Measurements from ENCODE around the gene TUBB. TPM values are rescaled to one million over a fixed set of nuclear protein-coding genes. Genes with fewer than 3 reads are reported as not detected.
"Not testable (repeated sequence)": the region's sequence is repeated elsewhere in the genome, so short reads cannot be mapped to it uniquely, and the experiment has no call there.

TUBB gene
- total RNA-seq, 4 donors from 2014 or later, result 69.9 to 188 (median 95.6) TPM

DNA sequence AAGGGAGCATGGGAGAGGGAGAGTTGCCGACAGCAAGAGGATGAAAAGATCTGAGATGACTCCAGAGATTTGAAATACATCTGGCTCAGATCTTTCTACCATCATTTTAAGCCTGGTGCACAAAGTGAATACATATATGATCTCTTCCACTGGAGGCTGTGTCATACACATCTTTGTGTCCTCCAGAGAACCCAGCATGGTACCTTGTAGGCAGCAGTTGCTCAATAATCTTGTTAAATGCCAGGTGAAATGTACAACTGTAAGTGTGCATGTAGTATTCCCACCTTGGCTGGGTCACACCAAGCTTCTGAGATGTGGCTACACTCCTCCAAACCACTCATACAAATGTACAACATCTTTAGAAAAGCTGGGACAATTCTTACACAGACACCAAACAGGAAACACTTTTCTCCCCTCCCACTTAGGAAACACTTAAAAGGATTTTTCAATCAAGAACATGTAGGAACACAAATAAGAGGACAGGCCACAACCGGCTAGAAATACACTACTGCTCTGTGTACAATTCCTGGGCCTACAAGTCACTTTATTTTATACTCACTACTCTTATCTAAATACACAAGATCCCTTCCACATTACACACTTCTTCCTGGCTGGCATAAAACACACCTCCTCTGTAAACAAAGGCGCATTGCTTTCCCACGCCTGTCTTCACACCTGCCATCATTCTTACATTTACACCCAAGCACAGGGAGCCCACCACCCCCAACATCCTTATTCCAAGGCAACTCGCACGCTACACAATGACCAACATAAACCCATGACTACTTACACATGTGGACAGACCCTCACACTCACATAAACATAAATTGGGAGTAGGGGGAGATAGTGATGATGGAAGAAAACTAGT lies 28.0 kb downstream of the TUBB start:
- Histone ChIP-seq H3K36me3 (no peaks in the 10 kb centered on the region), H3K4me3 (no peak overlapping the region), H3K27me3 (no peaks in the 10 kb centered on the region), H3K9me3 (no peaks in the 10 kb centered on the region), H3K4me1 (peaks cover 0 to 52% (median 0%) of the 10 kb centered on the region in 4 donors), H3K27ac (peak overlapping the region in 3 of 4 donors; percentile 39 to 86 (median 66))
- no peak for TF ChIP-seq POLR2A (IDR thresholded peaks at IDR 0.05)
- TF ChIP-seq, protein P1, sequence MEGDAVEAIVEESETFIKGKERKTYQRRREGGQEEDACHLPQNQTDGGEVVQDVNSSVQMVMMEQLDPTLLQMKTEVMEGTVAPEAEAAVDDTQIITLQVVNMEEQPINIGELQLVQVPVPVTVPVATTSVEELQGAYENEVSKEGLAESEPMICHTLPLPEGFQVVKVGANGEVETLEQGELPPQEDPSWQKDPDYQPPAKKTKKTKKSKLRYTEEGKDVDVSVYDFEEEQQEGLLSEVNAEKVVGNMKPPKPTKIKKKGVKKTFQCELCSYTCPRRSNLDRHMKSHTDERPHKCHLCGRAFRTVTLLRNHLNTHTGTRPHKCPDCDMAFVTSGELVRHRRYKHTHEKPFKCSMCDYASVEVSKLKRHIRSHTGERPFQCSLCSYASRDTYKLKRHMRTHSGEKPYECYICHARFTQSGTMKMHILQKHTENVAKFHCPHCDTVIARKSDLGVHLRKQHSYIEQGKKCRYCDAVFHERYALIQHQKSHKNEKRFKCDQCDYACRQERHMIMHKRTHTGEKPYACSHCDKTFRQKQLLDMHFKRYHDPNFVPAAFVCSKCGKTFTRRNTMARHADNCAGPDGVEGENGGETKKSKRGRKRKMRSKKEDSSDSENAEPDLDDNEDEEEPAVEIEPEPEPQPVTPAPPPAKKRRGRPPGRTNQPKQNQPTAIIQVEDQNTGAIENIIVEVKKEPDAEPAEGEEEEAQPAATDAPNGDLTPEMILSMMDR (IDR thresholded peaks at IDR 0.05), result no peak
- DNase-seq, result no peak

DNA sequence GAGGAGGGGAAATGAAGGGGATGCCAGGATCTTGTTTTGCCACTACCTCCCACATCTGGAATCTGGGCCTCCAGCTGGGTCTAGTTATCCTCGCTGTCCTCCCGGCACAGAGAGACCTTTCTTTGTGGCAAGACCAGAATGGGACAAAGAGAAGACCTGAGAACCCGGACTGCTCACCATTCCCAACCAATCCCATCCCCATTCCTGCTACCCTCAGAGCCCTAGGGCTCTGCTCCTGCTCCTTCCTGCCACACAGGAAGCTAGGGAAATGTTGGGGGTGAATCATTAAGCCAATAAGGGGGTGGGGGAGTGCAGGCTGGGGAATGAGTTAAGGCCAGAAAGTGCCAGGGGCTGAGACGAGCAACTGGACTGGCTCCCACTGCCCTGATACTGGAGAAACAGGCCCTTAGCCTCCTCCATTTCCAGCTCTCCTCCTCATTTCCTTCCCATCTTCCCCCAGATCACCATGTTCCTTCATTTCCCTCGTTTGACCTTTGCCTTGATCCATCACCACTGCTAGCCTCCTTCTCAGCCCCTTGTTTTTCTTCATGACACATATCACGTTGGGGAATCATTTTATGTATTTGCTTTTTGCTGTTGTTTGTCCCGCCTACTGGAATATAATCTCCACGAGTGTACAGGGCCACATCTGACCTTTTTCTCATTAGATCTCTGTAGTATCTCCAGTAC lies 28.8 kb downstream of the TUBB start:
- Histone ChIP-seq H3K27ac (peak overlapping the region in 3 of 4 donors; percentile 39 to 86 (median 66)), H3K9me3 (no peaks in the 10 kb centered on the region), H3K4me1 (peaks cover 0 to 52% (median 0%) of the 10 kb centered on the region in 4 donors), H3K27me3 (no peaks in the 10 kb centered on the region), H3K4me3 (no peak overlapping the region), H3K36me3 (no peaks in the 10 kb centered on the region)
- TF ChIP-seq, protein P1 (IDR thresholded peaks at IDR 0.05), result no peak
- TF ChIP-seq POLR2A (IDR thresholded peaks at IDR 0.05), result no peak
- DNase-seq, result no peak

DNA sequence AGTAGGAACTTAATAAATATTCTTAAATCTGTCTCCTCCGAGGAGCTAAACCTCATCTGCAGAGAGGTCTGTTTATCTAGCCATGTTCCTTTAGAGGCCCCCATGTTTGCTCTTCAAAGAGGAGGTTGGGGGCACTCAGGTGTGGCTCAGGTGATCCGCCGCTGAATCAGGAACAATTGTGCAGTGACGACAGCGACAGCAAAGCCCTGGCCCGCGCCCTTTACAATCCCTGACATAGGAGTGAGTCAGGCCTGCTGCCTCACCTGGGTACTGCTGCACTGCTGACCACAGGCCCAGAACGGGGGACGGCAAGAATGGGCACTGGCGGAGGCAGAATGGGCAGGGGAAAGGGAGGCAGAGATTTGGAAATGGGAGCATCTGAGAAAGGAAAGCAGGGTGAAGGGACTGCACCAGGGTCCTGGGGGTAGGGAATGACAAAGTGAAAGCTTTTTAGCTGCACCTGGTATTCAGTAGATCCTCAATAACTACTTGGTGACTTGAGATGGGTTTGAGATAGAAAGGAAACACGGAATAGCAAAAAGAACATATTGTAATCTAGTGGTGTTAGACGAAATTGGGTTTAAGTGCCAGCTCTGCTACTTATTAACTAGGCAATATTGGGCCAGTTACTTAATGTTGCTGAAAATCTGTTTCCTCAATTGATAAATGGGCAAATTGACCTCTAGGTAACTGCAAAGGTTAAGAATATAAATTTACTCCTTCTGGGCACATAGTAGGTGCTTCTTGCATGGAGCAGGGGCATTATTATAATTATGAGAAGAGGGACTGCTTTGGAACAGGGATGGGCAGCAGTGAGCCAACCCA lies 29.6 kb downstream of the TUBB start:
- H3K27ac ChIP-seq, result peak overlapping the region in 3 of 4 donors; percentile 39 to 86 (median 66)
- DNase-seq, result peak in 2 of 3 donors; percentile 82 to 87
- TF ChIP-seq, protein P1 (IDR thresholded peaks at IDR 0.05), result peak in 3 of 6 experiments; percentile 37 to 41 (median 38)
- peak in 1 of 2 donors; percentile 70 for TF ChIP-seq POLR2A (IDR thresholded peaks at IDR 0.05)
- H3K36me3 ChIP-seq, result no peaks in the 10 kb centered on the region
- H3K9me3 ChIP-seq, result no peaks in the 10 kb centered on the region
- peaks cover 0 to 49% (median 0%) of the 10 kb centered on the region in 4 donors for H3K4me1 ChIP-seq
- no peaks in the 10 kb centered on the region for H3K27me3 ChIP-seq
- no peak overlapping the region for H3K4me3 ChIP-seq

DNA sequence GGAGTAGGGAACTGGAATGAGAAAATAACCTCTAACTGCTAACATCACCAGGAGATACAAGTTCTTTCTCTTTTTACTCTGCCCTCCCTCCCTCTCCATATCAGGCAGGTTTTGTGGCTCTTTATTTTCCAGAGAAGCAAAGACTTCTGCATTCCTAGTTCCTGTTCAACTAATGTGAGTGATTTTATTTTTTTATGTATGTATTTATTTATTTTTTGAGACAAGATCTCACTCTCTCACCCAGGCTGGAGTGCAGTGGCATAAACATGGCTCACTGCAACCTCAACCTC lies 30.2 kb downstream of the TUBB start:
- peaks cover 0 to 44% (median 0%) of the 10 kb centered on the region in 4 donors for H3K4me1 ChIP-seq

DNA sequence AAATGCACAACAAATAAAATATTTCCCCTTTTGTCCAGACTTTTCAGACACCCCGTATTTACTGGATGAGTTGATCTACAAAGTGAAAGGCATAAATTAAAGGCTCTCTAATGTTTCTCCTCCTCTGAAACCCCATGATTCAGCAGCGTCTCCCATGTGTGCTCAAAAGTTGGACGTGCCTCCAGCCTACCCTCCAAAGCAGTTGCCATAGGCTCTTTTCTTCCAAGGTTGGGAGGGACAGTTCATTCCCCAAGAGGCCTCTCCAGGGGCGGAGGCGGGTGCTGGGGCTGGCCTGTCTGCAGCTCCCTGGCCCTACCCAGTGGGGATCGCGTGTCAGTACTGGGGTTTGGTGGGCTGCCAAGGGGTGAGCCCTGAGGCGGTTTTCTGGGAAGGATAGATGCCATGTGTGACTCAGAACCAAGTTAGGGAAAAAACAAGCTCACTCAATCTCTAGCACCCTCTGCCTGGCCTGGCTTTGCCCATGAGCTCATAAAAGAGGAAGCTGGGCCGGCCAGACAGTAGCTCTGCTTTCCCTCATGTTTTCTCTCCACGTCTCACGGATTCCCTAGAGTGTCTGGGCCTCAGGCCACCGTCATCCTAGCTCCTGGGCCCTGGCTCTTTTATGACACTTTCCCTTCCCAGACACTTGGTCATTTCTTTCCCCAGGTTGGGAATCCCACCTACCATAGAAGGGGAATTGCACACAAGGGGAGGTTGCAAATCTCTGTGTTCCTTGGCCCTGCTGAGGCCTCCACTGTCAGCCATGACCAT lies 32.2 kb downstream of the TUBB start:
- peaks cover 0 to 44% (median 0%) of the 10 kb centered on the region in 4 donors for H3K4me1 ChIP-seq
- no peak for TF ChIP-seq POLR2A (IDR thresholded peaks at IDR 0.05)

More for the DNA sequence above, 30.2 kb downstream of the TUBB start:
- Histone ChIP-seq H3K36me3 (no peaks in the 10 kb centered on the region), H3K27ac (peak overlapping the region in 3 of 4 donors; percentile 39 to 86 (median 66)), H3K27me3 (no peaks in the 10 kb centered on the region), H3K4me3 (no peak overlapping the region), H3K9me3 (no peaks in the 10 kb centered on the region)
- no peak for DNase-seq
- TF ChIP-seq POLR2A (IDR thresholded peaks at IDR 0.05), result no peak

DNA sequence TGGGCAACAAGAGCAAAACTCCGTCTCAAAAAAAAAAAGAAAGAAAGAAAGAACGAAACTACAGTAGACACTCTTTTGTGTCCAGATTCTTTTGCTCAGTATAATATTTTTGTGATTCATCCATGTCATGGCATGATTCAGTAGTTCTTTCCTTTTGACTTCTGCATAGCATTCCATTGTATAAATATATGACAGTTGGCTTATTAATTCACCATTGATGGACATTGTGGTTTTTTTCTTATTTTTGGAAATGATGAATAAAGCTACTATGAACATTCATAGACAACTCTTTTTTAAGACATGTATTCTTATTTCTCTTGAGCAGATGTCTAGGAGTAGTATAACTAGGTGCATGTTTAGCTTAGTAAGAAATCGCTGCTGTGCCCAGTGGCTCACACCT lies 34.5 kb downstream of the TUBB start:
- Histone ChIP-seq H3K4me1 (peaks cover 0 to 31% (median 0%) of the 10 kb centered on the region in 4 donors), H3K4me3 (no peak overlapping the region), H3K9me3 (no peaks in the 10 kb centered on the region), H3K27me3 (no peaks in the 10 kb centered on the region), H3K27ac (no peak overlapping the region), H3K36me3 (no peaks in the 10 kb centered on the region)
- TF ChIP-seq, protein P1 (IDR thresholded peaks at IDR 0.05), result no peak
- no peak for TF ChIP-seq POLR2A (IDR thresholded peaks at IDR 0.05)
- DNase-seq, result no peak

More for the DNA sequence above, 32.2 kb downstream of the TUBB start:
- H3K27ac ChIP-seq, result peak overlapping the region; percentile 56 to 66 (median 57)
- no peak overlapping the region for H3K4me3 ChIP-seq
- peak; percentile 41 to 71 (median 64) for DNase-seq
- no peaks in the 10 kb centered on the region for H3K36me3 ChIP-seq
- H3K9me3 ChIP-seq, result no peaks in the 10 kb centered on the region
- no peaks in the 10 kb centered on the region for H3K27me3 ChIP-seq

DNA sequence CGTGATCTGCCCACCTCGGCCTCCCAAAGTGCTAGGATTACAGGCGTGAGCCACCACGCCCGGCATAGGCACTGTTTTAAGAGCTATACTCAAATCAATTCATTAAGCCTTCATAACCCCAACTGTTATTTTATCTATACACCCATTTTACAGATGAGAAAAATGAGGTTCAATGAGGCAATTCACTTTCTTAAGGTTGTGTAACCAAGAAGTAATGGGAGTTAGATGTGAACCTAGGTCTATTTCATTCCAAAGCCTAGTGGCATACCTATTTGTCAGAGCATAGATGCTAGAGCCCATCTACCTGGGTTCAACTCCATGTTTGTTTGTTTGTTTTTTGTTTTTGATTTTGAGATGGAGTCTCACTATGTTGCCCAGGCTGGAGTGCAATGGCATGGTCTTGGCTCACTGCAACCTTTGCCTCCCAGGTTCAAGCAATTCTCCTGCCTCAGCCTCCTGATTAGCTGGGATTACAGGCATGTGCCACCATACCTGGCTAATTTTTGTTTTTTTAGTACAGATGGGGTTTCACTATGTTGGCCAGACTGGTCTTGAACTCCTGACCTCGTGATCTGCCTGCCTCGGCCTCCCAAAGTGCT lies 36.4 kb downstream of the TUBB start:
- not testable (repeated sequence) for DNase-seq, H3K27me3 ChIP-seq, H3K36me3 ChIP-seq, H3K27ac ChIP-seq, H3K4me3 ChIP-seq, H3K9me3 ChIP-seq
- H3K4me1 ChIP-seq, result peaks cover 0 to 15% (median 0%) of the 10 kb centered on the region in 4 donors
